ENCODE data around the gene MYRF.

MYRF gene

DNA sequence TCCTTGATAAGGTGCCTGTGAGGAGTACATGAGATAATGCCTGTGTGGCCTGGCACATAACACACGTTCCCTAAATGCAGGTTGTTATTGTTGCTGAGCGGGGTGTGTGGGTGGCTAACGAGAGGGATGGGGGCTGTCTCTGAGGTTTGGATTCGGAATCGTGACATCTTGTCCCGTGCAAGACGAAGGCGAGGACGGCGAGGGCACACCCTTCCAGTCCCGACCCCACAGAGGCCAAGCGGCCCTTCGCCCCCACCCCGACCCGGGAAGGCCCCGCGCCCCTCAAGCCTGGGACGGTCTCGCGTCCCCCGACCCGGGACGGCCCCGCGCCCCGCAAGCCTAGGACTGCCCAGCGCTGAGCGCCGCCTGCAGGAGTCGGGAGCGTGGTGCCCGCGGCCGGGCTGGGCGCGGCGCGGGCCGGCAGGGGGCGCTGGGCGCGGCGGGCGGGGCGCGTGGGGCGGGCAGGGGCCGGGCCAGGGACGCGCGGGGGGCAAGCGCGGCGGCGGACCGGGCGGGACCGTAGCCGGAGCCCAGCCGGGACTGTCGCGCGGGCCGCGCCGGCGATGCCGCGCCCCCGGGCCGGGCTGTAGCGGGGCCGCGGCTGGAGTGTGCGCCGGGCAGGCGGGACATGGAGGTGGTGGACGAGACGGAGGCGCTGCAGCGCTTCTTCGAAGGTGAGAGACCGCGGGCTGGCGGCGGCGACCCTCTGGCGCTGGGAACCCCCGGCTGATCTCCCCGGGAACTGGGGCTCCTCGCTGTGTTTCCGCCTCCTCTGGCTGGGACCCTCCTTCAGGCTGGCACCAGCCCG is at the start of gene MYRF:
Gene MYRF, plus strand, starts transcription at position 520 of the 808 bp plus-strand sequence. Its CDS starts 109 bp downstream, at position 629.
- peak; percentile 82 for DNase-seq (ENCODE audit: low spot score)

GRCh38 chr11:61702701-61703312 is 49.6 kb upstream of the MYRF start:
- no peak for DNase-seq (ENCODE audit: low spot score)

DNA sequence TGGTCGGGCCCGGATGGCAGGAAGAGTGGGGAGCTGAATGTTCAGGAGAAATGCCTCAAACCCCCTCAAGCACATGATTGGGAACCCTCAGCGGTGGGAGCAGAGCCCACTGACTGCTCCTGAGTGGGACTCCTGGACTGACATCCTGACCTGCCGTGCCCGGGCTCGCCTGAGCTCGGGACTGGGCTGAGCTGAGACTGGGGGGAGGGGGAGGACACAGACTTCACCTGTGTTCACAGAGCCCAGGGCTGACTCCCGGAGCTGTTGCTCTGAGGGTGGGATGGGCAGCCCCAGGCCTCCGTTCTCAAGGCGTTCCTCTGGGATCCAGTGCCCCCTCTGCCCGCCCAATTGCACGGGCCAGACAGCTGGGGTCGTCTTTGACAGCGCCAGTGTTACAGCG is 47.6 kb upstream of the MYRF start:
- no peak for DNase-seq (ENCODE audit: low spot score)

DNA sequence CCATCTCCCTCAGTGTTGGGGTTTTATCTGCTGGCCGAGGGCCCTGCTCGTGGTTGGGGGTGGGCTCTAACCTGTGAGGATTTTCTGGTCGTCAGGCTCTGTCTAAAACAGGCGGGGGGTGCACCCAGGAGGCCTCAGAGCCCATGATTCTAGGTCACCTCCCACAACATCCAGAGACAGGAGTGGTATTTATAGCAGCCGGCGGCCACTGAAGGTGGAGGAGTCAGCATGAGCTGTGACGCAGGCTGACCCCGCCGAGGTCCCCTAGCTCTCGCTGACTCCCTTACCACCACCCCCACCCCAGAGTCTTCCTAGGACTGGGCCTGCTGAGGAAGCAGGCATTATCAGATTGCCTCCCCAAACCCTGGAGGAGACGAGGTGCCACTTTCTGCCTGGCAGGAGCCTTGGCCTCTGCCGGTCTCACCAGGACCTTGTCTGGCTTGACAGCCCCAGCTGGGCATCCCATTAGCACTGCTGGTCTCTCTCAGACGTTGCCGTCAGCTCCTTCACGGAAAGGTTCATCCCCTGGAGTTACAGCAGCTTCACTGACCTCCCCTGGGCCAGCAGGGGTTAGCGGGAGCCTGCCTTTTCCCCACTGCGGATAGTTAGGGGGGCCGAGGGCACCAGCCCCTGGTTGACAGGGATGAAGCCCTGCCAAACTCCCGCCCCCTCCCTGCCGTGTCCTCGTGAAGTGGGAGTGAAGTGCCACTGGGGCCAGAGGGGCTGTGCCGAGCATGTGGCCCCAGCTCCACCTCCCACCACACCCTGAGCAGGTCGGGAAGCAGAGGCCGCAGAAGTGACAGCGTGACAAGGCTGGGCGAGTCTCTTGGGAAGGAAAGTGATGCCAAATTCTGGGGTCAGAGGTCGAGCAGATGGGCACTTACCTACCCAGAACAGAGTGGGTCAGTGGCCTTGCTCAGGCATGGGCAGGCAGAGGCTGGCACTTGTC is 45.7 kb upstream of the MYRF start:
- DNase-seq (ENCODE audit: low spot score), result no peak

- no peak for DNase-seq (ENCODE audit: low spot score)
Observed at GRCh38 chr11:61707574-61707973, 44.9 kb upstream of the MYRF start.

GRCh38 chr11:61709110-61709509 is 43.3 kb upstream of the MYRF start:
- no peak for DNase-seq (ENCODE audit: low spot score)

DNA sequence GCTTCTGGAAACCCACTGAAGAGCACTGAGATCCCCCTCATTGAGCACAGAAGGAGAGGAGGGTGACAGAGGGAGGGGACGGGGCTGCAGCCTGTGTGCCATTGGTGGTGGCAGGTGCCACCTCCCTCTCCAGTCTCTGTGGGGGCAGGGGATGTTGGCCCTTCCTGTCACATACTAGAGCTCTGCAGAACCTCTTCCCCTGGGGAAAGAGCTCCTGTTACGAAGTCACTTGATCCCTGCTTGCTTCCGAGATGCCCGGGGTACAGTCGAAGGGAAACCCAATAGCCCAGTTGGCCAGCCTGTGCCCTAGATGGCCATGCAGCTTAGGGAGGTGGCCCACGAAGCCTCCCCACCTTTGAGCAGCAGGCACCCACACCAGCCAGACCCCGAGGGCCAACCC is 42.9 kb upstream of the MYRF start:
- DNase-seq (ENCODE audit: low spot score), result no peak

DNA sequence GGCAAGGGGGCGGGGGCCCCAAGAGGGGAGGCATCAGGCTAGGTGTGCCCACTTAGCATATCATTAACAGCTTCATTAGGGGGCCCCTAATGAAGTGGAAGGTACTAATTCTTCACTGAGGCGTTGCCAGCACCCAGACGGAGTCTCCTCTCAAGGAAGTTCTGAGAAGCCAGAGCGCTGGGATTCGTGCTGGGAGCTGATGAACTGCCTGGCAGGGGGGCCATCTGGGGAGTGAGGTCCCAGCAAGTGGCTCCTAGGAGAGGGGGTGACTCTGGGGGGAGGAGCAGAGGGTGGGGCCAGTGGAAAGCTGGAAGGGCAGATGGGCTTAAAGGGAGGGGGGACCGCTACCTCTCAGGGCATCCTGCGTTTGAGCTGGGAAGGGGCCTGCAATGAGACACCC is 42.4 kb upstream of the MYRF start:
- no peak for DNase-seq (ENCODE audit: low spot score)

GRCh38 chr11:61711037-61711436 is 41.4 kb upstream of the MYRF start:
- DNase-seq (ENCODE audit: low spot score), result no peak

DNA sequence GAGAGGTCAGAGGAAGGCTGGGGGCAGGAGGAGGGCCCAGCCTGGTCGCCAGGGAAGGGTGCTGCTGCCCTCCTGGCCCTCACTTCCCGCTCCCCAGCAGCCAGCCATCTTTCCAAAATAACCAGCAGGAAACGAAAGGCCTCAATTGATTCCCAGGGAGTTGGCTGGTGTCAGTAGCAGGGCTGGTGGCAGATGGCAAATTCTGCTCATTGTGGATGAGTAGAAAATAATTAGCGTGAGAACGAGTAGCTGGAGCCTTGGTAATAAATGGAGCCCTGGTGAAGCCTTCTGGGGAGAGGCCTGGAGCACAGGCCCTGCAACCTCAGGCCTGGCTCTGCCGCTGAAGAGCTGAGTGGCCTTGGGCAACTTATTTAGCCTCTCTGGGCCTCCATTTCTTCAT is 40.9 kb upstream of the MYRF start:
- DNase-seq (ENCODE audit: low spot score), result no peak

- DNase-seq (ENCODE audit: low spot score), result no peak
Observed at GRCh38 chr11:61712314-61712713, 40.1 kb upstream of the MYRF start.

DNA sequence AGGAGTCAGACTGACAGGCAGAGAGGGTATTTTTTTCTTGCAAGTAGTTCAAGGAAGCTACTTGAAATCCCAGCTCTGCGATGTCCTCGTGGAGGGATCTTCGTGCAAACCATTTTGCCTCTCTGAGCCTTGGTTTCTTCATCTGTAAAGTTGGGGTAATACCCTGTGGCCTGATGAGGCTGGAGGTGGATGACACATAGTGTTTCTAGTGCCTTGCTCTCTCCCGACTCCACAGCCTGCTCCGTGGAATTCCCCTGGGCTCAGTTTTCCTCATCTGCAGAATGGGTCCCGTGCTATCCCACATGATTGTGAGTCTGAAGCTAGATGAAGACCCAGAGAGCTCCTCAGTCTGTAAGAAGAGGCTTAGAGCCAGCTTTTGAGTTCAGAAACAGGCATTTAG is 39.6 kb upstream of the MYRF start:
- no peak for DNase-seq (ENCODE audit: low spot score)

- DNase-seq (ENCODE audit: low spot score), result no peak
Observed at GRCh38 chr11:61713464-61713863, 39.0 kb upstream of the MYRF start.

DNA sequence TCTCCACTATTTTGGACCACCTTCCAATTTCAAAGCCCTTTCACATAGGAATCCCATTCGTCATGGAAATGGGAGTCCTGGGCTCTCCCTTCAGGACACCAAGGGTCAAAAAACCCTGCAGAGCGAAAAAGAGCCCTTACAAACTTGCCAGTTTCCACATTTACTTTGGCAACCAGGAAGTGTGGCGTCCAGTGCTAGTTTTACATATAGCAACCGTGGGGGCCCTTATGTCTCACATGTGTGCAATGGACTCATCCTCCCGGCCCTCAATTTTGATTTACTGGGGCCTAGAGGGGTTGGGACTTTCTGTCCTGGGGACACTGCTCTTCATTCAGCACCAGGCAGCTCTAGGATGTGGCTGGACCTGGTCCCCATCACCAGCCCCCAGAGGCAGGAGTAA is 38.5 kb upstream of the MYRF start:
- no peak for DNase-seq (ENCODE audit: low spot score)

DNA sequence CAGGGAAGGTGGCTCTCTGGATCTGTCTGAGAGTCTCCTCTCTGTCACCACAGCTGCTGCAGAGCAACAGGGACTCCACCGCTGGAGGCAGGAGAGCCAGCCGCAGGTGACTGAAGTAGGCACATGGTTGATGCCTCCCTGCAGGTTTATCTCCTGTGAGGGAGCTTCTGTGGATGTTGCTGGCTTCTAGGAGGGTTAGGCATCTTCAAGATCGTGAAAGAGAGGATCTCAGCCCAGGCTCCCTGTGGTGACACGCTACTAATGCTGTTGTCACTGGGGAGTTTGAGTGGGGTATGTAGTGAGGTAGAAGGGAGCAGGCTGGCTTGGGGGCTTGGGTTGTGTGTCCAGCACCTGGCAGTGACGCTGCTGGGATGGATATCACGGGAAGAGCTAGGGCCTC is 38.1 kb upstream of the MYRF start:
- DNase-seq (ENCODE audit: low spot score), result no peak

- no peak for DNase-seq (ENCODE audit: low spot score)
Observed at GRCh38 chr11:61714916-61715315, 37.5 kb upstream of the MYRF start.

- DNase-seq (ENCODE audit: low spot score), result no peak
Observed at GRCh38 chr11:61715867-61716266, 36.6 kb upstream of the MYRF start.

- no peak for DNase-seq (ENCODE audit: low spot score)
Observed at GRCh38 chr11:61716478-61717285, 35.8 kb upstream of the MYRF start.

DNA sequence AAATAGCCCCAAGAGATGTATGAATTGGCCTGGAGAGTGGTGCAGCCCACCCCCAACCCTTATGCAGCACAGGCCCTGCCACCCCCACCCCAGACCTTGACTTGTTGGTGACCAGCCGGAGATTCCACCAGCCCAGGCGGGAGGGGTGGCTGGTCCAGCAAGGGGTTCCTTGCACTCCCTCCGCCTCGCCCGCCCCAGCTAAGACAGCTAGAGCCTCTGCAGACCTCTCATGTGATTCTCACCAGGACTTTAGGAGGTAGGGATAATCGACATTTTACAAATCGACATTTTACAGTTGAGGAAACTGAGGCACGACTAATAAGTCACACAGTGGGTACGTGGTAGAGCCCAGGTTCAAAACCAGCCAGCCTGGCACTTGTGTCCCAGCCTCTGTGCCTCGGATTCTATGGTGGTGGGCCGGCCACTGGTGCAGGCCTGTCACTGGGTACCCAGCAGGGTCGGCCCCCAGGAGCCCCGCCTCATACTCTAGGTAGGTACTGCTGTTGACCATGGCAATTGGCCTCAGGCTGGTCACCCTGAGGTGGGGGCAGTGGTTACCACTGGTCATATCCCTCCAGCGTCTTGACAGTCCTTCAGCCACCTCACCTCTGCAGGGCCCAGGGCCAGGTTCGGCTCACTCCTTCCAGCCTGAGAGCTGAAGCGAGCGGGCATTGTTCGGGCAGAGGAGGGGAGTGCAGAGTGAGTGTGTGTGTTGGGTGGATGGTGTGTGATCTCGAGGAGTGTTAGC is 35.0 kb upstream of the MYRF start:
- DNase-seq (ENCODE audit: low spot score), result no peak

DNA sequence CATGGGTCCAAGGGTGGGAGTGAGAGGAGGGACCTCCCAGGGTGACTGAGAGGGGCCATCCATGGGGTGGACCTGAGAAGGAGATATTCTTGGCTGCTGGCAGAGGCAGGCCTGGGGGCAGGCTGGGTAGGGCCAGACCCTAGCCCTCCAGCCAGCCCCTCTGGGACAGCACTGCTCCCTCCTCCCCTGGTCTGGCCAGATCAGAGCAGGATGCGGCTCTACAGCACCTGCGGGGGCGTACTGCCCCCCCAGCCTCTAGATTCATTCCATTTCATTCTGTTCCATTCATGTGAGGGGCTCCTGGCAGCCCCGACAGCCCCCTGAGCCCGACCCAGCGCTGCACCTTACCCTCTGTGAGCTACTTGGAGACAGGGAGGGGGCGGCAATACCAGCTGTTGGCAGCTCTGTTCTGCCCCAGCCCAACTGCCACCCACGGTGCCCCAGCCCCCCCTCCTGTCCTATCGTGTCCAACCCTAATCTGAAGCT is 34.3 kb upstream of the MYRF start:
- DNase-seq (ENCODE audit: low spot score), result no peak
